Measurements from ENCODE around the gene GNB1L. TPM values are rescaled to one million over a fixed set of nuclear protein-coding genes. Genes with fewer than 3 reads are reported as not detected.

GNB1L gene
- total and polyA plus RNA-seq, 2 of the 13 experiments (the other 11 are each of a cell fraction or from before 2014, with no cell fraction given) = 2.5 to 7.4 TPM

DNA sequence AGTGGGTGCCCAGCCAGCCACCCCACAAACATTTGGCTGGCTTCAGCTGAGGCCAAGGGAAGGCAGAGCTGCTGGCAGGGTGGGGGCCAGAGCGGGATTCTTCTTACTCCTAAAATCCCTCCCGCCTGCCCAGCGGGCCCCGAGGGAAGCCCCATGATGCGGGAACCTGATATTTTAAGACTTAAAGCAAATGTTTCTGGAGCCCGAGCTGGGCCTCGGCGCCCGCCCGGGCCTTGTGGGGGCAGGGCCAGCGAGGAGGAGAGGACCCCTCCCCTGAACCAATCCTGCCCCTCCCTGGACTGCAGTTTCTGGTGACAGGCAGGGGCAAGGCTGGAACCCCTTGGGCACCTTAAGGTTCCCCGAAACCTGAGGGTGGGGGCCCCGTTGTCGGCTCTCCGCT, 114.1 kb downstream of the GNB1L start:
- no TSS peak for BruUV-seq (replicated peaks)

More for the DNA sequence above, 114.1 kb downstream of the GNB1L start:
- no peaks in the 10 kb centered on the region for H3K36me3 ChIP-seq (replicated peaks in 1 of 2; ENCODE audit: control insufficient read depth in 1 of 2, insufficient read depth in 2 of 2, low read length in 2 of 2)
- H3K9ac ChIP-seq (ENCODE audit: insufficient read depth, low read depth, low read length) = no peak overlapping the region
- DNase-seq (ENCODE audit: low spot score) = no peak
- CTCF ChIA-PET (ENCODE audit: low intra/inter-chr PET ratio, low total read pairs) = no interaction called here
- peaks cover 3% of the 10 kb centered on the region; the same call in 1 of the 2 replicates for H4K20me1 ChIP-seq (ENCODE audit: insufficient read depth, low read length)
- H3K4me2 ChIP-seq (ENCODE audit: low read depth, low read length) = no peak overlapping the region
- no peak overlapping the region for H3K4me3 ChIP-seq (replicated peaks in 1 of 3; ENCODE audit: insufficient read depth in 1 of 3, low read depth in 2 of 3, low read length in 3 of 3)
- no peak for ATAC-seq
- in situ Hi-C loops (cut with HindIII; ENCODE audit: extremely low pct_ligation_motif_present, low pct_unique_long_range_greater_than_20kb) (no loop called here), intact Hi-C loops (cut with micrococcal nuclease; ENCODE audit: unreplicated experiment) (no loop called here)
- peaks cover 13% of the 10 kb centered on the region for H3K4me1 ChIP-seq (ENCODE audit: insufficient read depth, low read length)
- no peaks in the 10 kb centered on the region for H3K9me3 ChIP-seq (ENCODE audit: low read length)
- peaks cover 10 to 80% of the 10 kb centered on the region in 2 experiments for H3K27me3 ChIP-seq (ENCODE audit: control insufficient read depth in 1 of 2, insufficient read depth in 2 of 2, low read length in 2 of 2)
- H3K27ac ChIP-seq (ENCODE audit: extremely low read length, insufficient read depth, low read length) = no peak overlapping the region
- FAIRE-seq = no peak
- no peak for TF ChIP-seq TEAD2 (CRISPR knock-in tag; IDR thresholded peaks at IDR 0.05)
- no peak for TF ChIP-seq ZNF10 (CRISPR knock-in tag; IDR thresholded peaks at IDR 0.05; ENCODE audit: borderline replicate concordance, low read depth)
- no peak for TF ChIP-seq ZNF207 (IDR thresholded peaks at IDR 0.05; ENCODE audit: borderline replicate concordance)
- TF ChIP-seq ARID3A (IDR thresholded peaks at IDR 0.05; ENCODE audit: low read depth, low read length) = no peak
- no peak for TF ChIP-seq HNF1B (CRISPR knock-in tag; IDR thresholded peaks at IDR 0.05)
- no peaks in the 10 kb centered on the region for H3K79me2 ChIP-seq (ENCODE audit: insufficient read depth, low read length)
- 10% methylated on average over 2 of the region's 15 CpGs for WGBS (ENCODE audit: low lambda C conversion rate)
- no peak overlapping the region for H2AFZ ChIP-seq (ENCODE audit: low read length)
- POLR2A ChIA-PET = no interaction called here

Measured in HepG2 (cell line).